ENCODE data around the gene FN3K. TPM values are rescaled to one million over a fixed set of nuclear protein-coding genes. Genes with fewer than 3 reads are reported as not detected.

FN3K gene
- total and polyA plus RNA-seq, 2 donors (not counting 3 experiments of a cell fraction or from before 2014, with no cell fraction given), result 2.0 to 12.0 TPM

DNA sequence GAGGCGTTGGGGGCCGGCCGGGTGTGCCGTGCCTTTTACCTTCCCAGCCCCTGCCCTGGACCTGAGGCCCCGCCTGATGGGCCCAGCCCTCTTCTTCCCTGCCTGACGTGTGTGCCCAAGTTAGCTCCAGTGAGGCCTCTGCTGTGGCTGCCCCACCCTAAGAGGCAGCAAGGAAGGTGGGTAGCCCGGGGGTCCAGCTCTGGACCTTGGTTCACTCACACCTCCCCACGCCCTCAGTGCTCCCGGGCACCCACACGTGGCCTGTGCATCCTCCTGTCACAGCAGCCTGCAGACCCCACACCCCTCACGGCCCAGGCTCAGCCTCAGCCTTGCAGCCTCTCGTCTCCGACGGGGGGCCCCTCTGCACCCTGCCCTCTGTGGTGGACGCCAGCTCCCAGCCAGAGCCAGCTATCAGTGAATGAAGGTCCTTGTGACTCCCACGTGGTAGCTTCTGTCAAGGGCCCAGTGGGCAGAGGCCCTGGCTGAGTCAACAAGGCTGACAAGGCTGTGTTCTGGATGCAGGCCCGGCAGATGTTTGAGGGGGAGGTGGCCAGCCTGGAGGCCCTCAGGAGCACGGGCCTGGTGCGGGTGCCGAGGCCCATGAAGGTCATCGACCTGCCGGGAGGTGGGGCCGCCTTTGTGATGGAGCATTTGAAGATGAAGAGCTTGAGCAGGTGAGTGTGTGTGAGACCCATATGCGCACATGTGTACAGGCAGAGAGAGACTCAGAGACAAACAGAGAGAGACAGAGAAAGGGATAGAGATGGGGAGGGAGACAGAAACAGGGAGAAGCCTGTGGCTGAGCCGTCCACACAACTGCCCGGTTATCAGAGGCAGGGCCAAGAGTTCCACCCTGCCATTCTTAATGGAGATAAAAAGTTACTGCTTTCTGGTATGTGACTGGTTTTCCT, 2.8 kb downstream of the FN3K start:
- no peaks in the 10 kb centered on the region for H3K27me3 ChIP-seq (ENCODE audit: control insufficient read depth in 2 of 2, insufficient read depth in 2 of 2, low read length in 2 of 2)
- TF ChIP-seq, protein P1, sequence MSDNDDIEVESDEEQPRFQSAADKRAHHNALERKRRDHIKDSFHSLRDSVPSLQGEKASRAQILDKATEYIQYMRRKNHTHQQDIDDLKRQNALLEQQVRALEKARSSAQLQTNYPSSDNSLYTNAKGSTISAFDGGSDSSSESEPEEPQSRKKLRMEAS (IDR thresholded peaks at IDR 0.05; ENCODE audit: insufficient read depth, insufficient read length), result no peak
- TF ChIP-seq POLR2A (IDR thresholded peaks at IDR 0.05; ENCODE audit: low read depth, low read length), result no peak
- ChIA-PET CTCF (no interaction called here), POLR2A (no interaction called here)
- no peaks in the 10 kb centered on the region for H3K9me1 ChIP-seq (replicated peaks; ENCODE audit: control insufficient read depth, extremely low read depth, insufficient read depth, low read length)
- H3K79me2 ChIP-seq (ENCODE audit: control insufficient read depth, insufficient read depth, low read length), result no peaks in the 10 kb centered on the region
- FAIRE-seq, result no peak
- no TSS peak for BruUV-seq (replicated peaks)
- no peak for DNase-seq (ENCODE audit: low read depth, low spot score)
- dilution Hi-C loops (cut with MboI; ENCODE audit: extremely low pct_ligation_motif_present, low sequenced_read_pairs), result no loop called here
- no peak overlapping the region for H2AFZ ChIP-seq (ENCODE audit: low read depth, low read length)
- no peaks in the 10 kb centered on the region for H3K4me1 ChIP-seq (ENCODE audit: control insufficient read depth, extremely low read depth, insufficient read depth, low read length)
- H3K4me2 ChIP-seq (ENCODE audit: insufficient read depth, low read length), result no peak overlapping the region
- intact Hi-C loops (cut with micrococcal nuclease), result no loop called here
- H3K36me3 ChIP-seq (ENCODE audit: control insufficient read depth in 2 of 2, extremely low read depth in 1 of 2, insufficient read depth in 2 of 2, low read length in 2 of 2), result peaks cover 0 to 4% of the 10 kb centered on the region in 2 experiments
- no peaks in the 10 kb centered on the region for H4K20me1 ChIP-seq (replicated peaks; ENCODE audit: control insufficient read depth, extremely low read depth, insufficient read depth, low read length)
- no peak overlapping the region for H3K4me3 ChIP-seq (replicated peaks in 1 of 3; ENCODE audit: insufficient read depth in 1 of 3, low read depth in 1 of 3, low read length in 3 of 3)
- H3K9me3 ChIP-seq (replicated peaks; ENCODE audit: control insufficient read depth, insufficient read depth, low read length), result peaks cover 2% of the 10 kb centered on the region
- no peak overlapping the region for H3K9ac ChIP-seq (replicated peaks; ENCODE audit: extremely low read depth, insufficient read depth, low read length)
- H3K27ac ChIP-seq (ENCODE audit: insufficient read depth, low read depth, low read length), result no peak overlapping the region

DNA sequence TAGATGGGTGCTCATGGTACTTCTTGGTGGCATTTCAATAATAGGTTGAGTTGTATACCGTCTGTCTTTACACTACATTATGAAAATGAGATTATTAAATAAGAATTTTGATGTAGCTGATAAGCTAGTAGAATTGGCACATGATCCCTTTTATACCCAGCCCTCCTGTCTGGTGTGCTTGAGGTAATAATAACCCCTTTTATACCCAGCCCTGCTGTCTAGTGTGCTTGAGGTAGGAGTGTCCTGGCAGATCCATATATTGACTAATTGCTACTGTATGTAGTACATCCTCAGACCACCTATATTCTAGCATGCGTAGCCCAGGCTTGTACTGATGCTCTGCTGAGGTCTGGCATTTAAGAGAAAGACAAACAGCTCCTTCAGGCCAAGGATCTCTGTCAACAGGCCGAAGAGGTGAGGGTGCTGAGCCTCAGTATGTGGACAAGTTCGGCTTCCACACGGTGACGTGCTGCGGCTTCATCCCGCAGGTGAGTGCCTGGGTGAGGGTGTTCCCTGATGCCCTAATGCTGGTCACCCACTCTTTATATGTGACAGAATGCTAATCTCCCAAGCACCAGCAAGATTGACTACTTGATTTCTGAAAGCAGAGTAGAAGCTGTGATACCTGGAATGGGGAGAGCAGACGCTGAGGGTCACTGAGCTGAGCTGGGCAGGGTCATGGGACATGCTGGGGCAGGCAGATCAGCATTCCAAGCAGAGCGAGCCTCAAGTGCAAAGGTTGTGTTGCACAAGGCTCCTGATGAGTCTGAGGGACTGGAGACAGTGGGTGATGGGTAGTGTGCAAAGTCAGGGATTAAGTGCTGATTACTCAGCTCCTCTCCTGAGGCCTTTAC, 5.7 kb downstream of the FN3K start:
- Histone ChIP-seq H3K4me3 (replicated peaks in 1 of 3; ENCODE audit: insufficient read depth in 1 of 3, low read depth in 1 of 3, low read length in 3 of 3) (no peak overlapping the region), H3K4me2 (ENCODE audit: insufficient read depth, low read length) (no peak overlapping the region), H2AFZ (ENCODE audit: low read depth, low read length) (no peak overlapping the region), H3K36me3 (ENCODE audit: control insufficient read depth in 2 of 2, extremely low read depth in 1 of 2, insufficient read depth in 2 of 2, low read length in 2 of 2) (peaks cover 0 to 4% of the 10 kb centered on the region in 2 experiments), H3K4me1 (ENCODE audit: control insufficient read depth, extremely low read depth, insufficient read depth, low read length) (no peaks in the 10 kb centered on the region), H3K27me3 (ENCODE audit: control insufficient read depth in 2 of 2, insufficient read depth in 2 of 2, low read length in 2 of 2) (no peaks in the 10 kb centered on the region), H3K27ac (ENCODE audit: insufficient read depth, low read depth, low read length) (no peak overlapping the region), H4K20me1 (replicated peaks; ENCODE audit: control insufficient read depth, extremely low read depth, insufficient read depth, low read length) (no peaks in the 10 kb centered on the region), H3K79me2 (ENCODE audit: control insufficient read depth, insufficient read depth, low read length) (no peaks in the 10 kb centered on the region), H3K9me3 (replicated peaks; ENCODE audit: control insufficient read depth, insufficient read depth, low read length) (no peaks in the 10 kb centered on the region), H3K9me1 (replicated peaks; ENCODE audit: control insufficient read depth, extremely low read depth, insufficient read depth, low read length) (no peaks in the 10 kb centered on the region), H3K9ac (replicated peaks; ENCODE audit: extremely low read depth, insufficient read depth, low read length) (no peak overlapping the region)
- TF ChIP-seq, protein P2, sequence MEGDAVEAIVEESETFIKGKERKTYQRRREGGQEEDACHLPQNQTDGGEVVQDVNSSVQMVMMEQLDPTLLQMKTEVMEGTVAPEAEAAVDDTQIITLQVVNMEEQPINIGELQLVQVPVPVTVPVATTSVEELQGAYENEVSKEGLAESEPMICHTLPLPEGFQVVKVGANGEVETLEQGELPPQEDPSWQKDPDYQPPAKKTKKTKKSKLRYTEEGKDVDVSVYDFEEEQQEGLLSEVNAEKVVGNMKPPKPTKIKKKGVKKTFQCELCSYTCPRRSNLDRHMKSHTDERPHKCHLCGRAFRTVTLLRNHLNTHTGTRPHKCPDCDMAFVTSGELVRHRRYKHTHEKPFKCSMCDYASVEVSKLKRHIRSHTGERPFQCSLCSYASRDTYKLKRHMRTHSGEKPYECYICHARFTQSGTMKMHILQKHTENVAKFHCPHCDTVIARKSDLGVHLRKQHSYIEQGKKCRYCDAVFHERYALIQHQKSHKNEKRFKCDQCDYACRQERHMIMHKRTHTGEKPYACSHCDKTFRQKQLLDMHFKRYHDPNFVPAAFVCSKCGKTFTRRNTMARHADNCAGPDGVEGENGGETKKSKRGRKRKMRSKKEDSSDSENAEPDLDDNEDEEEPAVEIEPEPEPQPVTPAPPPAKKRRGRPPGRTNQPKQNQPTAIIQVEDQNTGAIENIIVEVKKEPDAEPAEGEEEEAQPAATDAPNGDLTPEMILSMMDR (IDR thresholded peaks at IDR 0.05; ENCODE audit: extremely low read depth in 1 of 2, insufficient read depth in 1 of 2, low read depth in 1 of 2, low read length in 2 of 2), result no peak
- TF ChIP-seq EZH2 (IDR thresholded peaks at IDR 0.05; ENCODE audit: borderline replicate concordance, low read depth, low read length, severe bottlenecking) (no peak), GATA2 (IDR thresholded peaks at IDR 0.05; ENCODE audit: insufficient read depth, insufficient read length, low read depth, low read length) (no peak), MYC (IDR thresholded peaks at IDR 0.05; ENCODE audit: low read depth, low read length) (no peak), FOS (IDR thresholded peaks at IDR 0.05; ENCODE audit: borderline replicate concordance, insufficient read depth, low read length) (no peak), JUN (IDR thresholded peaks at IDR 0.05; ENCODE audit: borderline replicate concordance, insufficient read depth, insufficient read length, low read depth) (no peak), POLR2A (IDR thresholded peaks at IDR 0.05; ENCODE audit: low read depth, low read length) (no peak), POLR2AphosphoS5 (IDR thresholded peaks at IDR 0.05; ENCODE audit: insufficient read depth, low read depth, low read length) (no peak)
- TF ChIP-seq, protein P1 (IDR thresholded peaks at IDR 0.05; ENCODE audit: insufficient read depth, insufficient read length), result no peak
- CTCF ChIA-PET, result no interaction called here
- BruUV-seq (replicated peaks), result no TSS peak
- DNase-seq (ENCODE audit: low read depth, low spot score) (no peak), FAIRE-seq (no peak)
- intact Hi-C loops (cut with micrococcal nuclease) (no loop called here), dilution Hi-C loops (cut with MboI; ENCODE audit: extremely low pct_ligation_motif_present, low sequenced_read_pairs) (no loop called here)
- POLR2A ChIA-PET, result no interaction called here
